GM15510 (cell line): ENCODE results near the gene MAN2B2.

Experiments used
- POLR2A ChIP-seq: IDR thresholded peaks from 3 replicates; pipeline ENCODE4 v1.6.1; 2011; ENCODE audit warnings: borderline replicate concordance; ENCODE audit not compliant: insufficient read length; ENCODE audit errors: extremely low read depth

Gene MAN2B2

GRCh38 chr4:6594826-6595355 lies 19.9 kb downstream of the MAN2B2 start:
- no peak for TF ChIP-seq POLR2A

- no peak for TF ChIP-seq POLR2A
These were observed 21.0 kb downstream of the MAN2B2 start for GRCh38 chr4:6595897-6596537.

GRCh38 chr4:6596948-6597347 lies 22.0 kb downstream of the MAN2B2 start:
- no peak for TF ChIP-seq POLR2A

- no peak for TF ChIP-seq POLR2A
These were observed 23.1 kb downstream of the MAN2B2 start for GRCh38 chr4:6598127-6598526.

- no peak for TF ChIP-seq POLR2A
These were observed 23.7 kb downstream of the MAN2B2 start for GRCh38 chr4:6598641-6599040.

GRCh38 chr4:6601661-6602250 lies 26.8 kb downstream of the MAN2B2 start:
- no peak for TF ChIP-seq POLR2A

GRCh38 chr4:6602289-6602688 lies 27.3 kb downstream of the MAN2B2 start:
- TF ChIP-seq POLR2A: no peak

- TF ChIP-seq POLR2A: no peak
These were observed 28.1 kb downstream of the MAN2B2 start for GRCh38 chr4:6603128-6603527.

- no peak for TF ChIP-seq POLR2A
These were observed 30.1 kb downstream of the MAN2B2 start for GRCh38 chr4:6605114-6605513.

GRCh38 chr4:6605605-6606004 lies 30.6 kb downstream of the MAN2B2 start:
- no peak for TF ChIP-seq POLR2A

- TF ChIP-seq POLR2A: no peak
These were observed 31.7 kb downstream of the MAN2B2 start for GRCh38 chr4:6606465-6607235.

- no peak for TF ChIP-seq POLR2A
These were observed 32.5 kb downstream of the MAN2B2 start for GRCh38 chr4:6607368-6608055.

- TF ChIP-seq POLR2A: no peak
These were observed 33.9 kb downstream of the MAN2B2 start for GRCh38 chr4:6608758-6609414.

- TF ChIP-seq POLR2A: no peak
These were observed 34.6 kb downstream of the MAN2B2 start for GRCh38 chr4:6609415-6610079.
